ENCODE measurements around the gene TIAM2. TPM values are rescaled to one million over a fixed set of nuclear protein-coding genes. Genes with fewer than 3 reads are reported as not detected.

The TIAM2 gene
- total RNA-seq, 1 donor from 2014 or later = 36.8 TPM

- no peak overlapping the region for H3K4me3 Mint-ChIP-seq
- no peaks in the 10 kb centered on the region for H3K9me3 Mint-ChIP-seq
- H3K4me1 Mint-ChIP-seq = peaks cover 7% of the 10 kb centered on the region
- DNase-seq (ENCODE audit: low read depth, low spot score) = no peak
- no peaks in the 10 kb centered on the region for H3K27me3 Mint-ChIP-seq (ENCODE audit: low read depth)
- H3K36me3 Mint-ChIP-seq (ENCODE audit: low read depth) = peaks cover 7% of the 10 kb centered on the region
- no peak for TF ChIP-seq CTCF (conservative IDR thresholded peaks at IDR 0.05)
- no peak overlapping the region for H3K27ac Mint-ChIP-seq (ENCODE audit: unreplicated experiment)
Measured at GRCh38 chr6:155163601-155164000, 168.5 kb downstream of the TIAM2 start.

GRCh38 chr6:155165029-155165710 lies 170.1 kb downstream of the TIAM2 start:
- no peak for DNase-seq (ENCODE audit: low read depth, low spot score)
- peaks cover 7% of the 10 kb centered on the region for H3K4me1 Mint-ChIP-seq
- no peaks in the 10 kb centered on the region for H3K9me3 Mint-ChIP-seq
- H3K4me3 Mint-ChIP-seq = no peak overlapping the region
- no peaks in the 10 kb centered on the region for H3K27me3 Mint-ChIP-seq (ENCODE audit: low read depth)
- no peak for TF ChIP-seq CTCF (conservative IDR thresholded peaks at IDR 0.05)
- peaks cover 5% of the 10 kb centered on the region for H3K36me3 Mint-ChIP-seq (ENCODE audit: low read depth)
- peak overlapping the region; percentile 27 for H3K27ac Mint-ChIP-seq (ENCODE audit: unreplicated experiment)

GRCh38 chr6:155170519-155170918 lies 175.4 kb downstream of the TIAM2 start:
- Mint-ChIP-seq H3K4me1 (peaks cover 39% of the 10 kb centered on the region), H3K27ac (ENCODE audit: unreplicated experiment) (no peak overlapping the region), H3K9me3 (no peaks in the 10 kb centered on the region)

GRCh38 chr6:155171109-155171746 lies 176.1 kb downstream of the TIAM2 start:
- Mint-ChIP-seq H3K4me1 (peaks cover 39% of the 10 kb centered on the region), H3K4me3 (peak overlapping the region; percentile 28), H3K9me3 (no peaks in the 10 kb centered on the region), H3K36me3 (ENCODE audit: low read depth) (no peaks in the 10 kb centered on the region), H3K27me3 (ENCODE audit: low read depth) (no peaks in the 10 kb centered on the region), H3K27ac (ENCODE audit: unreplicated experiment) (peak overlapping the region; percentile 75)
- DNase-seq (ENCODE audit: low read depth, low spot score) = no peak
- TF ChIP-seq CTCF (conservative IDR thresholded peaks at IDR 0.05) = no peak

More at GRCh38 chr6:155170519-155170918, 175.4 kb downstream of the TIAM2 start:
- DNase-seq (ENCODE audit: low read depth, low spot score) = no peak
- Mint-ChIP-seq H3K27me3 (ENCODE audit: low read depth) (no peaks in the 10 kb centered on the region), H3K36me3 (ENCODE audit: low read depth) (no peaks in the 10 kb centered on the region), H3K4me3 (no peak overlapping the region)
- no peak for TF ChIP-seq CTCF (conservative IDR thresholded peaks at IDR 0.05)

- Mint-ChIP-seq H3K4me3 (peak overlapping the region; percentile 17), H3K36me3 (ENCODE audit: low read depth) (no peaks in the 10 kb centered on the region), H3K27me3 (ENCODE audit: low read depth) (no peaks in the 10 kb centered on the region), H3K27ac (ENCODE audit: unreplicated experiment) (no peak overlapping the region), H3K9me3 (no peaks in the 10 kb centered on the region), H3K4me1 (peaks cover 39% of the 10 kb centered on the region)
- no peak for TF ChIP-seq CTCF (conservative IDR thresholded peaks at IDR 0.05)
- no peak for DNase-seq (ENCODE audit: low read depth, low spot score)
Measured at GRCh38 chr6:155171747-155172449, 176.8 kb downstream of the TIAM2 start.

Data from neural crest cell (in vitro differentiated cells).